RWPE2 (cell line): ENCODE results near the gene ASIC1.

Experiments used
- ATAC-seq: fragments of 200-7000 bp; cut with Tn5 transposase; 3 replicates; pipeline ENCODE4 v1.9.1; 2021; ENCODE audit warnings: low read depth
- DNase-seq: peaks from one replicate; pipeline ENCODE4 v3.0.0-alpha.2; 2020; ENCODE audit warnings: low spot score
- H3K27ac ChIP-seq: fragments of 450-650 bp; 2 replicates; pipeline ENCODE4 v1.5.1; 2017; ENCODE audit warnings: mild to moderate bottlenecking; ENCODE audit not compliant: poor library complexity, severe bottlenecking
- H3K27me3 ChIP-seq: fragments of 250-450 bp; sonication (Bioruptor Pico); 2 replicates; pipeline ENCODE4 v1.5.1; 2021; ENCODE audit warnings: mild to moderate bottlenecking, moderate library complexity; ENCODE audit not compliant: insufficient read depth, poor library complexity, severe bottlenecking
- H3K36me3 ChIP-seq: fragments of 250-450 bp; sonication (Bioruptor Pico); 2 replicates; pipeline ENCODE4 v1.5.1; 2020; ENCODE audit warnings: low read depth, mild to moderate bottlenecking, moderate library complexity
- H3K4me1 ChIP-seq: fragments of 250-450 bp; sonication (Bioruptor Pico); 2 replicates; pipeline ENCODE4 v1.5.1; 2021; ENCODE audit warnings: mild to moderate bottlenecking, moderate library complexity; ENCODE audit not compliant: insufficient read depth, poor library complexity, severe bottlenecking
- H3K4me3 ChIP-seq: fragments of 250-450 bp; sonication (Bioruptor Pico); 2 replicates; pipeline ENCODE4 v1.5.1; 2021; ENCODE audit warnings: mild to moderate bottlenecking, moderate library complexity; ENCODE audit not compliant: severe bottlenecking
- H3K9me3 ChIP-seq: fragments of 250-450 bp; sonication (Bioruptor Pico); 2 replicates; pipeline ENCODE4 v1.5.1; 2021; ENCODE audit warnings: mild to moderate bottlenecking, moderate library complexity; ENCODE audit not compliant: severe bottlenecking
- TF ChIP-seq, protein P1 (sequence below): fragments of 450-650 bp; IDR thresholded peaks from one replicate; pipeline ENCODE4 v1.5.1; 2017; ENCODE audit warnings: mild to moderate bottlenecking, moderate library complexity; ENCODE audit not compliant: poor library complexity, severe bottlenecking

The ASIC1 gene

DNA sequence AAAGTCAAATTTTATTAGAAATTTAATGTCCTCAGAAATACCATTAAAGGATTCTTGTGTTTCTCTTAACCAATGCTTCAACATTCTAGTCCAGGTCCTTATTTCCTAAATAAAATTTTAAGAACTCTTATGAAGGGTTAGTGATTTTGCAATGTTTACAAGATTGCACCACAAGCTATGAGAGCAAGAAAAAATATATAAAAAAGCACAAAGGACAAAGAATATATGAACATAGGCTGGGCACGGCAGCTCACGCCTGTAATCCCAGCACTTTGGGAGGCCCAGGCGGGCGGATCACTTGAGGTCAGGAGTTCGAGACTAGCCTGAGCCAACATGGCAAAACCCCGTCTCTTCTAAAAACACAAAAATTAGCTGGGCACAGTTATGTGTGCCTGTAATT lies 39.8 kb upstream of the ASIC1 start:
- peak overlapping the region; percentile 5 for H3K27ac ChIP-seq
- H3K9me3 ChIP-seq, result no peaks in the 10 kb centered on the region
- H3K36me3 ChIP-seq, result peaks cover 56% of the 10 kb centered on the region
- H3K4me1 ChIP-seq, result peaks cover 13% of the 10 kb centered on the region
- TF ChIP-seq, protein P1, sequence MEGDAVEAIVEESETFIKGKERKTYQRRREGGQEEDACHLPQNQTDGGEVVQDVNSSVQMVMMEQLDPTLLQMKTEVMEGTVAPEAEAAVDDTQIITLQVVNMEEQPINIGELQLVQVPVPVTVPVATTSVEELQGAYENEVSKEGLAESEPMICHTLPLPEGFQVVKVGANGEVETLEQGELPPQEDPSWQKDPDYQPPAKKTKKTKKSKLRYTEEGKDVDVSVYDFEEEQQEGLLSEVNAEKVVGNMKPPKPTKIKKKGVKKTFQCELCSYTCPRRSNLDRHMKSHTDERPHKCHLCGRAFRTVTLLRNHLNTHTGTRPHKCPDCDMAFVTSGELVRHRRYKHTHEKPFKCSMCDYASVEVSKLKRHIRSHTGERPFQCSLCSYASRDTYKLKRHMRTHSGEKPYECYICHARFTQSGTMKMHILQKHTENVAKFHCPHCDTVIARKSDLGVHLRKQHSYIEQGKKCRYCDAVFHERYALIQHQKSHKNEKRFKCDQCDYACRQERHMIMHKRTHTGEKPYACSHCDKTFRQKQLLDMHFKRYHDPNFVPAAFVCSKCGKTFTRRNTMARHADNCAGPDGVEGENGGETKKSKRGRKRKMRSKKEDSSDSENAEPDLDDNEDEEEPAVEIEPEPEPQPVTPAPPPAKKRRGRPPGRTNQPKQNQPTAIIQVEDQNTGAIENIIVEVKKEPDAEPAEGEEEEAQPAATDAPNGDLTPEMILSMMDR, result no peak
- no peak overlapping the region for H3K4me3 ChIP-seq
- DNase-seq, result no peak
- ATAC-seq, result no peak
- no peaks in the 10 kb centered on the region for H3K27me3 ChIP-seq

DNA sequence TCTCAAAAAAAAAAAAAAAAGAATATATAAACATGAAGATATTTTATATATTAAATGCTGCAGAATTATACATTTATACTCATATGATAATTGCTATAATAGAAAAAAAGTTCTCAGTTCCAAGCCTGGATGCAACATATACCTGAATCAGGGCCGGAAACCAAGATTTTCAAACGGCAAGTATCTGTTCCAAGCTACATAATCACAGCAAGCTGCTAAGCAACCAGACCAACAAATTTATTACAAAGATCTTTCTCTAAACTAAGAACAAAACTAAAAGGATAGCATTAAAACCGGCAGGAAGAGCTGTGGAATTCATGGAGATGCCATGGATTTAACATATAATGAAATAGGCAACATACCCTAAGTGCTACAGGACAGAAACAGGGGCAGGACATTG lies 39.2 kb upstream of the ASIC1 start:
- peaks cover 56% of the 10 kb centered on the region for H3K36me3 ChIP-seq
- no peak overlapping the region for H3K4me3 ChIP-seq
- DNase-seq (no peak), ATAC-seq (no peak)
- H3K4me1 ChIP-seq, result peaks cover 13% of the 10 kb centered on the region
- no peaks in the 10 kb centered on the region for H3K9me3 ChIP-seq
- TF ChIP-seq, protein P1, result no peak
- no peaks in the 10 kb centered on the region for H3K27me3 ChIP-seq
- H3K27ac ChIP-seq, result peak overlapping the region; percentile 5

DNA sequence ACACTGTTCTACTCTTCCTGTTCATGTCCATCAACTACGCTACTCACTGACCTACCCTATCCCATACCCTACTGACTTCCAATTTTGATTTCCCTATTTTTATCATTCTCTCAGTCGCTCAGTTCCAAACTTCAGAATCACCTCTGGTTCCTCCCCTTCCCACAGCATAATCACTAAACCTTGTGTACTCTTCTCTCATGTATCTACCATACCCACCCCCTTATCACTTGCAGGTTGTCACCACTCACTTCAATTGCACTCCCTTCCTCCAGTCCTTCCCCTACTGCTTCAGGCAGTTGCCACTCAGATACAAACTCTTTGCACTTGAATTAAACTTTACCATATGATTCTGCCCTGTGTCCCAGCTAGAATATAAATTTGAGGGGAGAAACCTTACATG lies 38.4 kb upstream of the ASIC1 start:
- Histone ChIP-seq H3K36me3 (peaks cover 54% of the 10 kb centered on the region), H3K4me1 (peaks cover 16% of the 10 kb centered on the region), H3K9me3 (no peaks in the 10 kb centered on the region), H3K27ac (no peak overlapping the region), H3K4me3 (no peak overlapping the region), H3K27me3 (no peaks in the 10 kb centered on the region)
- DNase-seq (no peak), ATAC-seq (no peak)
- TF ChIP-seq, protein P1, result no peak

DNA sequence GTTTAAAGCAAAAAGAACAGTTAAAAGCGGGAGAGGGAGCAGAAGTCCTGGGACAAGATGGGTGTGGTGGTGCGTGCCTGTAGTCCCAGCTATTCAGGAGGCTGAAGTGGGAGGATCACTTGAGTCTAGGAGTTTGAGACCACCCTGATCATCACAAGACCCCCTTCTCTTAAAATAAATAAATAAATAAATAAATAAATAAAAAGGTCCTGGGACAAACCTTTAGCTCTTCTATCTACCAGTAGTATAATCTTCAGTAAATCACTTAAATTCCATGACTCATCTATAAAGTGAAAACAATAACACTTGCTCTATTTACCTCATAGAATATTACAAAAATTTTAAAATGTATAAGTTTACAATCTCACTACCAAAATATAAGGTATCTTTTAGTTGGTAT lies 37.9 kb upstream of the ASIC1 start:
- DNase-seq, result no peak
- peaks cover 19% of the 10 kb centered on the region for H3K4me1 ChIP-seq
- H3K9me3 ChIP-seq, result no peaks in the 10 kb centered on the region
- no peaks in the 10 kb centered on the region for H3K27me3 ChIP-seq
- TF ChIP-seq, protein P1, result no peak
- no peak overlapping the region for H3K27ac ChIP-seq
- no peak for ATAC-seq
- H3K4me3 ChIP-seq, result no peak overlapping the region
- H3K36me3 ChIP-seq, result peaks cover 48% of the 10 kb centered on the region

GRCh38 chr12:50021031-50021430 lies 36.4 kb upstream of the ASIC1 start:
- no peak for ATAC-seq
- peaks cover 37% of the 10 kb centered on the region for H3K36me3 ChIP-seq
- no peak for DNase-seq
- no peaks in the 10 kb centered on the region for H3K27me3 ChIP-seq
- no peak overlapping the region for H3K4me3 ChIP-seq
- H3K27ac ChIP-seq, result no peak overlapping the region
- peaks cover 23% of the 10 kb centered on the region for H3K4me1 ChIP-seq
- TF ChIP-seq, protein P1, result no peak
- H3K9me3 ChIP-seq, result no peaks in the 10 kb centered on the region
